ENCODE measurements around the gene ITGA8. TPM values are rescaled to one million over a fixed set of nuclear protein-coding genes. Genes with fewer than 3 reads are reported as not detected.
"Not testable (repeated sequence)": the region's sequence is repeated elsewhere in the genome, so short reads cannot be mapped to it uniquely, and the experiment has no call there.

The ITGA8 gene
- total RNA-seq, 2 donors from 2014 or later = 221 to 227 TPM

- DNase-seq (ENCODE audit: low spot score) = no peak
- intact Hi-C loops (cut with DNase I) = no loop called here
Measured at GRCh38 chr10:15632456-15633091, 87.1 kb downstream of the ITGA8 start.

DNA sequence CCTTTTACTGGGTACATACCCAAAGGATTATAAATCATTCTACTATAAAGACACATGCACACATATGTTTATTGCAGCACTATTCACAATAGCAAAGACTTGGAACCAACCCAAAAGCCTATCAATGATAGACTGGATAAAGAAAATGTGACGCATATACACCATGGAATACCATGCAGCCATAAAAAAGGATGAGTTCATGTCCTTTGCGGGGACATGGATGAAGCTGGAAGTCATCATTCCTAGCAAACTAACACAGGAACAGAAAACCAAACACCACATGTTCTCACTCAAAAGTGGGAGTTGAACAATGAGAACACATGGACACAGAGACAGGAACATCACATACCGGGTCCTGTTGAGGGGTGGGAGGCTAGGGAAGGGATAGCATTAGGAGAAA lies 88.5 kb downstream of the ITGA8 start:
- DNase-seq (ENCODE audit: low spot score); intact Hi-C loops (cut with DNase I): not testable (repeated sequence)

GRCh38 chr10:15630353-15630752 lies 89.4 kb downstream of the ITGA8 start:
- intact Hi-C loops (cut with DNase I) = no loop called here
- DNase-seq (ENCODE audit: low spot score) = no peak

- DNase-seq (ENCODE audit: low spot score) = no peak
- intact Hi-C loops (cut with DNase I) = no loop called here
Measured at GRCh38 chr10:15627617-15628196, 92.0 kb downstream of the ITGA8 start.

DNA sequence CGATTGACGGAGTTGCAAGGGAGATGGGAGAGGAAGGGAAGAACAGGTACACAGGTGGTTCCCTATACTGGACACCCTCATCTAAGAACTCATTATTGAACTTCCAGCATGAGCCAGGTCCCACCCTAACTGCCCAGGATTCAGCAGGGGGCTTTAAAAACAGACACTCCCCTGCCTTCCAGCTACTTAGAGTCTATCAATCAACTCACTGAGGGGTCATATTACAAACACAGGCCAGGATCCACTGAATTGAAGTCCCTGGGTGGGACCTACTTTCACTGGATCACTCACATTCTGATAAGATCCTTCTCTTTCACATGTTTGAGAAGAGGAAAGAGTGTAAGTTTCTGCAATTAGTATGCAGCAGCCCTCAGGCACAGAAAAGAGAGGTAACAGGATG lies 92.8 kb downstream of the ITGA8 start:
- no peak for DNase-seq (ENCODE audit: low spot score)
- intact Hi-C loops (cut with DNase I) = no loop called here

- intact Hi-C loops (cut with DNase I) = no loop called here
Measured at GRCh38 chr10:15625261-15625660, 94.5 kb downstream of the ITGA8 start.

DNA sequence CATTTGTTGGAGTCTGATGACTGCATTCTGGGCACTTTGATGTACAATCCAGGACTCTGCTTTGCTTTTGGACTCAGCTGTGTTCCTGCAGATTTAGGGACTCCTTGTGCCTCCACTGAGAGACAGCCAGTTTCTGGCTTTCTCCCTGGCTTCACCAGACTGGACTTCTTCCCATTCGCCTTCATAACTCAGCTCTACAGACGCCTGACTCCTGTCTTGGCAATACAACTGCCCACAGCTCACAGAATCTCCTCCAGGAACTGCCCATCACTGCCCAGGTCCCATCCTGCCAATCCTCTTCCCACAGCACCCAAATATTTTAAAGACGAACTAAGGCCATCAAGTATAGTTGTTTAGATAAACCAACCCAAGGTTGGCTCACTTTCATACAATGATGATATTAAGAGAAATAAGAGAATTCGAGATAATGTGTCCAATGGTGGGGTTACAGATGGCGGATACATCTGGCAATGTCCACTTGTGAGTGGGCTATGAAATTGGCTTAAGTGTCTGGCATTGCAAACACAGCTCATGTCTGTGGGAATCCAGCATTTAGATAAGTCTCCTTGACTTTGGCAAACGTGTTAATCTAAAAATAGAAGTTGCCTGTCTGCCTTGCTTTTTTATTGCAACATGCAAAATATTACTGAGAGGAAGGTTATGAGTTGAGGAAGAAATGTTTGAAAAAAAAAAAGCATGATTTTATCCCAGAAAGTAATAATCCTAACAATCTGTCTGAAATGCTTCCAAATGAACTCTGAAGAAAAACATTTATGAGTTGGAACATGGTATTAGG lies 95.1 kb downstream of the ITGA8 start:
- intact Hi-C loops (cut with DNase I) = no loop called here
- DNase-seq (ENCODE audit: low spot score) = no peak

More at GRCh38 chr10:15625261-15625660, 94.5 kb downstream of the ITGA8 start:
- no peak for DNase-seq (ENCODE audit: low spot score)

GRCh38 chr10:15620836-15621515 lies 98.7 kb downstream of the ITGA8 start:
- DNase-seq (ENCODE audit: low spot score) = no peak
- intact Hi-C loops (cut with DNase I) = no loop called here

DNA sequence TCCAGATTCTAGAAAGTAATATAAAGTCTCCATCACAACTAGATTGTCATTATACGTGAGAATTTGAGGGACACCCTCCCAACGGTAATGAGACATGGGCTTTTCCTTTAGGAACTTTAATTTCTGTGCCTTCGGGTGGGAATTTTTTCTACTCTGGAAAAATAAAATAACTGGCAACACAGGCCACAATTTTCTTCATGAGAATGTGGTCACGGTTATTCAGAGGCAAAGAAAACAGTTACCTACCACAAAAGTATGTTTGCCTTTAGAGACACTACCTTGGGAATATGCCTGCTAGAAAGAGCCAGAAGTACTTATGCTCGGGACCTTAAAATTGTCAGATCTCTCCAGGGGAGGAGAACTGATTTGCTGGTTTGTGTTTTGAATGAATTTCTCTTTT lies 99.4 kb downstream of the ITGA8 start:
- DNase-seq (ENCODE audit: low spot score) = no peak
- intact Hi-C loops (cut with DNase I) = no loop called here

DNA sequence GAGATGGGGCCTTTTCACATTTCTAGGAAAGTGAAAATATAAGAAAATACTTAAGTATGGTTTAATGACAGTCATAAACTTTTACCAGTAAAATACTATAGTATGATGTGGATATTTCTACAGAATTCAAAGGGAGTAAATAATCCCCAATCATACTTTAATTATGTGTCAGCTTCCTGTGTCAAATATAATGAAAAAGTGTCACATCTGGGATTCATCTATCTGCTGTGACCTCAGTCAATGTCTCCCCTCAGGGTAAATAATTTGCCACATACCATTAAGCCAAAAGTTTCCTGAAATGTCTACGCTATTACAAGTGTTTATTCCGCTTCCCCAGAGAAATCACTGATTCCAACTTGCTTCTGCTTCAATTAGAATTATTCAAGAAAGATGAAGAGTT lies 110.5 kb downstream of the ITGA8 start:
- intact Hi-C loops (cut with DNase I) = no loop called here
- no peak for DNase-seq (ENCODE audit: low spot score)

DNA sequence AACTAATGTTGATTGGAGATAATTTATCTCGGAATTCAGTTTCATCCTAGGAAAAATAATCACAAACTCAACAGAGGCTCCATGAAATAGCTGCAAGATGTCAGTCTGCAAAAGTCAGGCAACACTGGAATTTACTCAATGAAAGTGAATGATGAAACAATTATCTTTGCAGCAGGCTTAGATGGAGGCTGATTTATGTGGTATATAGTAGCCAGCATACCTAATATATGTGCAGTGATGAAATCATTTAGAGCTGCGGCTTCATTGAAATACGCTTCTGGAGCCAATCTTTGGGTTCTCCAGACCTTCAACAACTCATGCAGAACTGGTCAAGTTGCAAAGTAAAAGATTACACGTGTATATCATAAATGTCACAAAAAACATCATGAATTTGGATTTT lies 113.3 kb downstream of the ITGA8 start:
- intact Hi-C loops (cut with DNase I) = no loop called here
- no peak for DNase-seq (ENCODE audit: low spot score)

GRCh38 chr10:15605740-15606369 lies 113.9 kb downstream of the ITGA8 start:
- intact Hi-C loops (cut with DNase I) = no loop called here
- DNase-seq (ENCODE audit: low spot score) = no peak

DNA sequence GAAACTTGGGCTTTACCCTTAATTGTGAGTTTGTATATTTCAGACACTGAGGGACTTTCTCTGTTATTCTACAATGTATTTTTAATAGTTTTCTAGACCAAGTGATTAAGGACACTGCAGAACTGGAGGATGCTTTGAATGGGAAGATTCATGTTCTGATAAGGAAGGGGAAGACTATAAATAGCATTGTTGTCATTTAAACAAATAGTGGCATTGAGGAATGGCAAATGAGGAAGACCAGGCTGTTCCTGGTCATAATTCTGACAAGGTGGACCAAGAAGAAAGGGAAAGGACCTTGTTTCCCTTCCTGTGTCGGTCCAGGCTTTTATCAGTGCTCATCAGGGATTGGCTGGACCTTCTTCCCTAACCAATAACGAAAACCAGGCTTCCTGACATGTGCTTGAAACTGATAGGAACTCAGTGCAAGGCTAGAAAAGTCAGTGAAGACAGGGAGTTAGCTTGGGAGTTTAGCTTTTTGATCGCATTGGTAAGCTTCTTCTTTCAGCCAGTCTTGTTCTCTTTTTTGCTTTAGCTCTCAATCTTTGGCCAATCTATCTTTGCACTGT lies 116.2 kb downstream of the ITGA8 start:
- intact Hi-C loops (cut with DNase I) = no loop called here

DNA sequence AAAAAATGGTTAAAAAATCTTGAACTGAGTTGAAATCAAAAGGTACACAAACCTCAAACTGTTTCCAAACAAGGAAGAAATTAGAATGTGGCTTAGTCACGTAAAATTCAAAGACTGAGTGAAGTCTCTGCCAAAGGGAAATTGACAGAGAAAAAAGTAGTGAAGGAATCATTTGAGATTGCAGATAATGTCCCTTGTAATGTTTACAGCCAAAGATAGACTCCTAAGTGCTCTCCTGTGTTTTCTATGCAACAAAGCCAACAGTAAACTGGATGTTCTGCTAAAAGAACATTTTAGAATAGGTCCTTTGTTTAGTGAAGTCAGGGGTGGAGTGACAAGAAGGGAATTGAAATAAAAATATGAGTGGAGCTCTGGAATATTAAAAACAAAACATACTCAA lies 117.9 kb downstream of the ITGA8 start:
- intact Hi-C loops (cut with DNase I) = loop anchor here in 1 of 2 donors (2.0 kb wide), 1 partner anchor 69 kb away; no protein-coding TSS in a partner anchor
- DNase-seq (ENCODE audit: low spot score) = no peak

More for the DNA sequence above, 116.2 kb downstream of the ITGA8 start:
- DNase-seq (ENCODE audit: low spot score) = no peak

DNA sequence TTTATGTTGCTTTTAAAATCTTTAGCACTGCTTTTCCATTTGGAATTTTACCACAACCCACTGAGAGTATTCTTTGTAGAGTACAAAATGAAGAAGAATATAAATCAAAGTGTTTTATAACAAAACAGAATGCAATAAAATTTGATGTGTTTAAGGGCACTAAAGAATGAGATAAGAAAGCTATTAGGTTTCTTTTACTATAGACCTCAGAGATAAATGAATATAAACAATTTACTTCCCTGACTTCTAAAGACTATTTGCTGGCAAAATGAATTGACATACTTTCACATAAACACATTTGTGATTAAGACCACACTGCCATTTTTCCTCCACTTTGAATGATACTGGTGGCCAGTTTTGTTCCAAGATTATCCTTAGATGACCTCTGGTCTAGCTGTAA lies 124.5 kb downstream of the ITGA8 start:
- no peak for DNase-seq (ENCODE audit: low spot score)
- intact Hi-C loops (cut with DNase I) = no loop called here

DNA sequence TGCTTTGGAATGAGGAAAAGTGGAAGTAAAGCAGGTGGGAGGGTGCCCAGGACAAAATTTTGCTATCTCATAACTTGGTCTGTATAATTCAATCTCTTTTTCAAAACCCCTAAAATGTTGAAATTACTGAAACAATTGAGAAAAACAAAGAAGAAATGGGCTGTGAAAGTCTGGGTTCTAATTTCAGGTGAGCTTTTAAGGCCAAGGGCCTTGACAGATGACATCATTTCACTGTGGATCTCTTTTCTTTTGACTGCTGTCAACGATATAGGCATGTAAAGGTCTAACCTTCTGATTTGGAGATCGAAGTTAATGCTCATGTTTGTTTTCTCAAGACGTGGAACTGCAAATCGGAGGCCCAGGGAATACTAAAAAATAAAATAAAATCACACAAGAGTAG lies 127.8 kb downstream of the ITGA8 start:
- intact Hi-C loops (cut with DNase I) = no loop called here
- DNase-seq (ENCODE audit: low spot score) = no peak

DNA sequence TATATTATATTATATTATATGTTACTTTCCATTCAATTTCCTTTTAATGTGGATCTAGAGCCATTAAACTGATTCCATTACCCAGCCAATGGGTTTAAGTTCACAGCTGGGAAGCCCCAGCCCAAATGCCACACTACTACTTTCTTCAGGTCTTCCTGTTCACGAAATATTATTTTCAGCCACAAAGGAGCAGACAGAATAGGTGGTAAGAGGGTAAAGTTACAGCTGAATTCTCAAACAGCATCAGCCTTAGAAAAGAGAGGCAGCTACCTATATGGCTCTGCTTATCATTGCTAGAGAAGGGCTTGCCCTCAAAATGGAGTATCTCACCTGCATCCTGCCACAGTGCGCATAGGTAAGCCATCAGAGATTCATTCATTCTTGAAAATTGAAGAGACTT lies 128.3 kb downstream of the ITGA8 start:
- intact Hi-C loops (cut with DNase I) = no loop called here
- DNase-seq (ENCODE audit: low spot score) = no peak

DNA sequence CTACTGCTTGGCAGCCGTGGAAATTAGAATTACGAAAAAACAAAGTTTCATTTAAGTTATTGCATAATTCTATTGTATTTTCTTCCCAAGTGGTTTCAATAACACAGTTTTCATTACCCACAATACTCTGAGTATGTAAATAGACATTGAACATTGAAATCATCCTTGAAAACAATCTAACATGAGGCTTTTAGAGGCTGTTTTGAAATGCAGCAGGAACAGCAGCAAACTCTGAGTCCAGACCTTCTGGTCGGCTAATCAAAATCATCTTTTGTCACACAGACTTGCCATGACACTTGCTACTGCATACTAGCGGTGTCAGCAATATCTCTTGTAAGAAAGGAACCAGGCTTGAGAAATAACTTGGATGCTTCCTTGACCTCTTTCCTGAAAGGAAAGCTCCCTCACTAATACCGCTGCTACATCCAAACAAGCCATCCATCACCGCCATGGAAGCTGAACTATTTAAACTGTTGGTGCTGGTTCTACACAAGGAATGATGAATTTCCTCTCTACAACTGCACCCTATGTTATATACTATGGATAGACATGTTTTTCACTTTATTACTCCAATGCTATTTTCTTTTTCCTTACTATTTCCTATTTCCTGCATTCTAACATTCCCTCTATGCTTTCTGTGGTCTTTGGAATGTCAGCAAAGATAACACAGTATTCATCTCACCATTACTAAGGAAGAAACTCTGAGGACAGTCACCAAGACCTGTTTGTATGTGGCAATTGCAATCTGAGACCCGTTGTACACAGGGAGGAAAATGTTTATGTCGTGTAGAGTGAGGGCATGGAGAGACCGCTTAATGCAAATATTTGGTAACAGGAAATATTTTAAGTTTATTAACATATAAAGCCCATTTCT lies 130.8 kb downstream of the ITGA8 start:
- no peak for DNase-seq (ENCODE audit: low spot score)
- intact Hi-C loops (cut with DNase I) = no loop called here

All from posterior vena cava (tissue), 2 donors.